Testis (tissue), 3 donors: ENCODE results near the gene PPM1A. TPM values are rescaled to one million over a fixed set of nuclear protein-coding genes. Genes with fewer than 3 reads are reported as not detected.

Experiments used
- DNase-seq: peaks from one replicate; pipeline ENCODE4 v3.0.0-alpha.2; 2019
- H3K27ac ChIP-seq, 2 donors: fragments of 200-600 bp; sonication (generic); one replicate each; pipeline ENCODE4 v1.5.1; 2019
- H3K27me3 ChIP-seq: fragments of 200-600 bp; sonication (generic); one replicate; pipeline ENCODE4 v1.5.1; 2019
- H3K36me3 ChIP-seq: fragments of 200-600 bp; sonication (generic); one replicate; pipeline ENCODE4 v1.5.1; 2017; ENCODE audit warnings: low read depth; ENCODE audit errors: missing control alignments
- H3K4me1 ChIP-seq: fragments of 200-600 bp; sonication (generic); one replicate; pipeline ENCODE4 v1.5.1; 2019
- H3K4me3 ChIP-seq, 2 donors: fragments of 200-600 bp; sonication (generic); one replicate each; pipeline ENCODE4 v1.5.1; 2017 to 2019
- H3K9me3 ChIP-seq: fragments of 200-600 bp; sonication (generic); one replicate; pipeline ENCODE4 v1.5.1; 2017
- POLR2A ChIP-seq: fragments of 450-650 bp; IDR thresholded peaks from one replicate; pipeline ENCODE4 v1.6.1; 2017; ENCODE audit warnings: antibody characterized with exemption, mild to moderate bottlenecking, moderate library complexity
- WGBS, 2 donors: methylation state at CpG; one replicate each; pipeline ENCODE4 v1.1.5; 2018; 5-methylcytosine and 5-hydroxymethylcytosine counted together
- intact Hi-C: fragments of 100-400 bp; cut with DNase I; formaldehyde crosslinking; loops from one replicate; pipeline ENCODE4 v1.15.1; 2023; ENCODE audit warnings: low total_unique reads
- polyA plus RNA-seq: library from polyadenylated mRNA; stranded (reverse); fragments of 350-450 nt; fragmentation: Illumina TruSeq; extraction: RNeasy Lipid Tissue Mini Kit (QIAGEN cat#74804); gene quantifications from one replicate; pipeline ENCODE4 v1.2.3, GENCODE V29; 2014; ENCODE audit warnings: low read depth, low replicate concordance; ENCODE audit not compliant: insufficient read depth
- total RNA-seq, 2 donors: library from RNA; depleted of rRNA; stranded (reverse); fragments of >200 nt; gene quantifications; one replicate each; pipeline ENCODE4 v1.2.3, GENCODE V29; 2016
- TF ChIP-seq, protein P1 (sequence below), 3 experiments: fragments of 450-650 bp in 2 of 3; fragments of 200-600 bp in 1 of 3; sonication (generic) in 1 of 3; IDR thresholded peaks; one replicate each; pipeline ENCODE4 v1.5.1; 2016 to 2019; ENCODE audit warnings: antibody characterized with exemption in 3 of 3, mild to moderate bottlenecking in 2 of 3, moderate library complexity in 1 of 3

The PPM1A gene
- total and polyA plus RNA-seq, 3 donors from 2014 or later = 73.0 to 146 (median 91.1) TPM

GRCh38 chr14:60215520-60216420 is 33.3 kb upstream of the PPM1A start:
- WGBS, 2 donors = 91 to 93% methylated on average over 4 of the region's 4 CpGs
- H3K4me1 ChIP-seq = no peaks in the 10 kb centered on the region
- intact Hi-C loops = no loop called here
- no peaks in the 10 kb centered on the region for H3K9me3 ChIP-seq
- no peak for DNase-seq
- H3K36me3 ChIP-seq = no peaks in the 10 kb centered on the region
- TF ChIP-seq, protein P1, sequence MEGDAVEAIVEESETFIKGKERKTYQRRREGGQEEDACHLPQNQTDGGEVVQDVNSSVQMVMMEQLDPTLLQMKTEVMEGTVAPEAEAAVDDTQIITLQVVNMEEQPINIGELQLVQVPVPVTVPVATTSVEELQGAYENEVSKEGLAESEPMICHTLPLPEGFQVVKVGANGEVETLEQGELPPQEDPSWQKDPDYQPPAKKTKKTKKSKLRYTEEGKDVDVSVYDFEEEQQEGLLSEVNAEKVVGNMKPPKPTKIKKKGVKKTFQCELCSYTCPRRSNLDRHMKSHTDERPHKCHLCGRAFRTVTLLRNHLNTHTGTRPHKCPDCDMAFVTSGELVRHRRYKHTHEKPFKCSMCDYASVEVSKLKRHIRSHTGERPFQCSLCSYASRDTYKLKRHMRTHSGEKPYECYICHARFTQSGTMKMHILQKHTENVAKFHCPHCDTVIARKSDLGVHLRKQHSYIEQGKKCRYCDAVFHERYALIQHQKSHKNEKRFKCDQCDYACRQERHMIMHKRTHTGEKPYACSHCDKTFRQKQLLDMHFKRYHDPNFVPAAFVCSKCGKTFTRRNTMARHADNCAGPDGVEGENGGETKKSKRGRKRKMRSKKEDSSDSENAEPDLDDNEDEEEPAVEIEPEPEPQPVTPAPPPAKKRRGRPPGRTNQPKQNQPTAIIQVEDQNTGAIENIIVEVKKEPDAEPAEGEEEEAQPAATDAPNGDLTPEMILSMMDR (IDR thresholded peaks at IDR 0.05) = no peak
- no peak for TF ChIP-seq POLR2A
- H3K4me3 ChIP-seq = no peak overlapping the region
- H3K27ac ChIP-seq = no peak overlapping the region
- H3K27me3 ChIP-seq = no peaks in the 10 kb centered on the region

GRCh38 chr14:60217713-60218112 is 31.3 kb upstream of the PPM1A start:
- TF ChIP-seq, protein P1 (IDR thresholded peaks at IDR 0.05) = no peak
- TF ChIP-seq POLR2A = no peak
- intact Hi-C loops = no loop called here
- Histone ChIP-seq H3K27ac (no peak overlapping the region), H3K9me3 (no peaks in the 10 kb centered on the region), H3K4me1 (no peaks in the 10 kb centered on the region), H3K27me3 (no peaks in the 10 kb centered on the region), H3K4me3 (no peak overlapping the region), H3K36me3 (no peaks in the 10 kb centered on the region)
- 33 to 34% methylated on average over 3 of the region's 3 CpGs for WGBS, 2 donors
- no peak for DNase-seq

- Histone ChIP-seq H3K36me3 (no peaks in the 10 kb centered on the region), H3K4me3 (no peak overlapping the region), H3K27me3 (no peaks in the 10 kb centered on the region), H3K9me3 (no peaks in the 10 kb centered on the region), H3K27ac (no peak overlapping the region), H3K4me1 (no peaks in the 10 kb centered on the region)
- intact Hi-C loops = no loop called here
- 89 to 97% methylated on average over 1 of the region's 1 CpG for WGBS, 2 donors
- TF ChIP-seq, protein P1 (IDR thresholded peaks at IDR 0.05) = no peak
- no peak for TF ChIP-seq POLR2A
- no peak for DNase-seq
These were observed 28.9 kb upstream of the PPM1A start for GRCh38 chr14:60220084-60220483.

DNA sequence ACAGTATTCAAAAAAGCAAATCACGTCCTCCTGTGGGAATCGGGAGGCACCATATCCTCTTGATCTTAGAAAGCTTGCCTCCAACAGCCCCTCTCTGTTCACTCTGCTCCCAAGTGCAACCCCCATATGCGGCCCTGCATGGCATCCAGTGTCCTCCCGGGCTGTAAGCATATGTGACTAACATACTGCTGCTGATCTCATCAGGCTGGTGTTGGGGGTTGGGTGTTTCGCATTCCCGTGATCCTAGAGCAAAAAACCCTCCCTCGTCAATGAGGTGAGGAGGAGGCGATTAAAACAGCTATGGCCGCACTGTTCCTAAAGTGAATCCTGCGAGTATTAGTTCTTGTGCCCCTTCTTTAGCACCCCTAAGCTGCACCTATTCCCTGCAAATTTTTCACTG is 28.1 kb upstream of the PPM1A start:
- intact Hi-C loops = no loop called here
- TF ChIP-seq, protein P1 (IDR thresholded peaks at IDR 0.05) = no peak
- no peak for TF ChIP-seq POLR2A
- no peaks in the 10 kb centered on the region for H3K9me3 ChIP-seq
- 80 to 85% methylated on average over 9 to 10 of the region's 10 CpGs for WGBS, 2 donors
- H3K36me3 ChIP-seq = no peaks in the 10 kb centered on the region
- no peak overlapping the region for H3K27ac ChIP-seq
- no peaks in the 10 kb centered on the region for H3K27me3 ChIP-seq
- H3K4me1 ChIP-seq = no peaks in the 10 kb centered on the region
- DNase-seq = no peak
- H3K4me3 ChIP-seq = no peak overlapping the region

- intact Hi-C loops = no loop called here
- no peak overlapping the region for H3K4me3 ChIP-seq
- no peak for TF ChIP-seq POLR2A
- TF ChIP-seq, protein P1 (IDR thresholded peaks at IDR 0.05) = no peak
- H3K4me1 ChIP-seq = no peaks in the 10 kb centered on the region
- H3K27ac ChIP-seq = no peak overlapping the region
- no peak for DNase-seq
- H3K9me3 ChIP-seq = no peaks in the 10 kb centered on the region
- no peaks in the 10 kb centered on the region for H3K36me3 ChIP-seq
- no peaks in the 10 kb centered on the region for H3K27me3 ChIP-seq
These were observed 27.6 kb upstream of the PPM1A start for GRCh38 chr14:60221457-60221856.
